ES-I3 (cell line): ENCODE measurements around the gene PSD4.

Experiments used
- H3K36me3 ChIP-seq: 2 replicates; pipeline ENCODE4 v1.6.1; 2013; ENCODE audit warnings: mild to moderate bottlenecking, low read length, control low read depth, moderate library complexity; ENCODE audit not compliant: insufficient read depth
- H3K4me1 ChIP-seq: 2 replicates; pipeline ENCODE4 v1.6.1; 2013; ENCODE audit warnings: mild to moderate bottlenecking, control low read depth, low read length; ENCODE audit not compliant: insufficient read depth
- H3K9ac ChIP-seq: 2 replicates; pipeline ENCODE4 v1.6.1; 2013; ENCODE audit warnings: low read depth, mild to moderate bottlenecking, low read length, moderate library complexity
- H3K9me3 ChIP-seq: 2 replicates; pipeline ENCODE4 v1.6.1; 2013; ENCODE audit warnings: mild to moderate bottlenecking, low read length, moderate library complexity; ENCODE audit not compliant: control insufficient read depth, insufficient read depth

Gene PSD4

DNA sequence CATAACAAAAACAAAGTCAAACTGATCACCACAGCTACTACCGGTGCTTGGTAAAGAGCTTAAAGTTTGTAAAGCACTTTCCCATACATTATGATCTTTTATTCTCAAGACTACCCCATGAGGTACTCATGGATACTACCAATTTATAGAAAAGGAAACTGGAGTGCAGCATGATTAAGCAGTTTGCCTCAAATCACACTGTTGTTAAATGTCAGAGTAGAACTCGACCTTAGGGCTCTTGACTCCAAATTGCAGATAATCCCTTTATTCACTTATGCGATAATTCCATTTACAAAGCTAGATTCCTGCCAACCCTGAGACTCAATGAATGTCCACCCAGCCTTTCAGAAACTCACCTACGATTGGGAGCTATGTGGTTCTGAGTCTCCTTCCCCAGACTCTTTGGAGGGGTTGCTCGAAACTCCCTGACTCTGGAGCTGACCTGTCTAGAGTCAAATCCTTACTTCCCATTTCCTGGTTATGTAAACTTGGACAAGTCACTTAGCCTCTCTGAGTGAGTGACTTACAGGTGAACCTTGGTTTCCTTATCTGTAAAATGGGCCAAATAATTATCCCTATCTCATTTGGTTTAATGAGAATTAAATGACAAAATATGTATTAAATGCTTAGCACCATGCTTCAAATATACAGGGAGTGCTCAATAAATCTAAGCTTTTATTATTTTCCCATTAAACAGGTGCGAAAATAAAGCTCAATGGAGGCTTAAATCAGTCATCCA is 47.4 kb downstream of the PSD4 start:
- Histone ChIP-seq H3K9ac (no peak overlapping the region), H3K4me1 (peaks cover 21% of the 10 kb centered on the region; the same call in 1 of the 2 replicates), H3K36me3 (no peaks in the 10 kb centered on the region), H3K9me3 (no peaks in the 10 kb centered on the region)

DNA sequence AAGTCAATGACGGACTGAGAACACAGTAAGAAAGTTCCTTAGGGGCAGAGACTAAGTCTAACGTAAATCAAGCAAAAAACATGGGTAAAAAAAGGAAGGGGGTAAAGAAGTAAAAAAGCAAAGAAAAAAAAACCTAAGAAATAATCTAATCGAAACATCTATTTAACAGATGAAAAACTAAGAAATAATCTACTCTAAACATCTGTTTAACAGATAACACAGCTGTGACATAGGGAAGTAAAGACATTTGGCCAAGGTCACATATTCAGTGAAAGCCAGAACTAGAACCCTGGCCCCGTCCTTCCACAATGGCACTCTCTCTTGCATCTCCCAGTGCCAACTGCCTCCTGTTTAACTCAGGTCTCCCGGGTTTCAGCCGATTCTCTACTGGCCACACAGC is 48.1 kb downstream of the PSD4 start:
- peaks cover 23% of the 10 kb centered on the region; the same call in 1 of the 2 replicates for H3K4me1 ChIP-seq
- no peak overlapping the region for H3K9ac ChIP-seq

DNA sequence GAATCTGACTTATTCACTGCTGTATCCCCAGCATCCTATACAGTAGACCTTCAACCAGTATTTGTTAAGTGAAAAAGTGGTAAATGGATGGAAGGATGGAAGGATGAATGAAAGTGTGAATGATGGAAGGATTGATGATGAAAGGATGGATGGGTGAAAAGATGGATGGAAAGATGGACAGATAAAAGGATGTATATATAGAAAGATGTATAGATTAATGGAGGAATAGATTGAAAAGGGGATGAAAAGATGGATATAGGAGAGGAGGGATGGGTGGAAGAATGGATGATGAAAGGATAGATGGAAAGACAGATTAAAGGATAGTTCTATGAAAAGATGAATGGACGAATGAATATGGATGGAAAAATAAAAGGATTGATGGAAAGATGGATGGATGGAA is 50.0 kb downstream of the PSD4 start:
- no peak overlapping the region for H3K9ac ChIP-seq
- no peaks in the 10 kb centered on the region for H3K36me3 ChIP-seq
- peaks cover 10% of the 10 kb centered on the region; the same call in 1 of the 2 replicates for H3K4me1 ChIP-seq
- H3K9me3 ChIP-seq: no peaks in the 10 kb centered on the region

More for the DNA sequence above, 48.1 kb downstream of the PSD4 start:
- Histone ChIP-seq H3K36me3 (no peaks in the 10 kb centered on the region), H3K9me3 (no peaks in the 10 kb centered on the region)

- Histone ChIP-seq H3K9me3 (no peaks in the 10 kb centered on the region), H3K9ac (no peak overlapping the region), H3K36me3 (no peaks in the 10 kb centered on the region), H3K4me1 (peaks cover 15% of the 10 kb centered on the region; the same call in 1 of the 2 replicates)
These were observed 51.0 kb downstream of the PSD4 start for GRCh38 chr2:113224647-113225236.

DNA sequence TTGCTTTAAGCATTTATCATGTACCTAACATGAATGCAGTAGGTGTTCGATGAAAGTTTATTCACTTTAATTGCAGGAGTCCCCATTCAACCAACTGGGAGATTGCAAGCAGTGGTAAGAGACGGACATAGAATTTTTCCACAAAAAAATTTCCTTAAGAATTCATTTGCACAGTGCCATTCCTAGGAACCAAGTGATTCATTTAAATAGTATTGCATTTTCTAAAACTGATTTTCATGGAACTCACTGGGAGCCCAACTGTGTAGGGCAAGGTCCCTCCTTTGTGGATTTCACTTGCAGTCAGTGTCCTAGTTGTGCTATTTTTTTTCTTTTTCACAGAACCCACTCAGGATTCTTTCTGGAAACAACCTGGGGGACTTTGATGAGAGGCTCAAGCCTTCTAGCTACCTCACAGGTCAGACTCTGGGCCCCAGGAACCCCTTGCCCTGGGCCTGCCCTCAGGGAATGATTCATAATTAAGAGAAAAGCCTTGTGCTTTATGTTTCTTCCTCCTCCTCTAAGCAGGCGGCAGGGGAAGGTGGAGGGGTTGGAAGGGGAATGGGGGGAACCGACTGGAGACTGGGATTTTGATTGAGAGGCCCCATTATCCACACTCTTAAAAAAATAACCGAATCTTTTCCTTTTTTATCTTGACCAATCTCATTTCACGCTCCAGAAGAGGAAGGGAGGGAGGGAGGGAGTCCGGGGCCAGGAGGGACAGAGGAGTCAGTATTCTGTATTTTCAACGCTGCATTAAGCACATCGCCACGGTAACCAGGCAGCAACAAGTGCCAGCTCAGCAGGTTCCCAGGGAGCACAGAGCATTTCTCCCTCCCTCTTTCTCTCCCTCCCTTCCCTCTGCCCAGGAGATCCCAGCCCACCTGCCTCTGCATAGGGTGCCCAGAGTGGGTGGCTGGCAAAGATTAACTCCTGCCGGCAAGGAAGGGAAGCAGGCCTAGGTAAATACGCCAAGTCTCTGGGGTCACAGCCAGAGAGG is 51.8 kb downstream of the PSD4 start:
- Histone ChIP-seq H3K4me1 (peaks cover 15% of the 10 kb centered on the region; the same call in 1 of the 2 replicates), H3K36me3 (0 out of 2 replicates have a peak, but pooled peaks cover 3% of the 10 kb centered on the region), H3K9ac (no peak overlapping the region), H3K9me3 (no peaks in the 10 kb centered on the region)

DNA sequence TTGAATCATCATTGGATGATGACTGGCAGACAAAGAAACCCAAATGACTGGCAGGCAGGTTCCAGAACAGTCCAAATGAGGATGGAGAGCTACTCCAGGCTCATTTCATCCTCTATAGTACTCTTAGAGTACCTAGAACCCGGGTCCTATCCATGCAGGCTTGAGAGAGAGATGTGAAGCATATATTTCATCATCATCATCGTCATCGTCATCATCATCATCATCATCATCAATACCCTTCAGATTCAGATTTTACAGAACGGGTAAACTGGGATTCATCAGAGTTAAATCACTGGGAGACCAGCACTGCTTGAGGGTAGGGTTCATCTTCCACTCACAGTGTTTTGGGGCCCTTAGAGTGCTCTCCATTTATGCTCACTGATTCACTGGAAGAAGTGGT is 52.7 kb downstream of the PSD4 start:
- no peaks in the 10 kb centered on the region for H3K9me3 ChIP-seq
- H3K36me3 ChIP-seq: 0 out of 2 replicates have a peak, but pooled peaks cover 3% of the 10 kb centered on the region
- peaks cover 9% of the 10 kb centered on the region; the same call in 1 of the 2 replicates for H3K4me1 ChIP-seq
- H3K9ac ChIP-seq: no peak overlapping the region

GRCh38 chr2:113227290-113227689 is 53.5 kb downstream of the PSD4 start:
- Histone ChIP-seq H3K36me3 (0 out of 2 replicates have a peak, but pooled peaks cover 3% of the 10 kb centered on the region), H3K9me3 (no peaks in the 10 kb centered on the region), H3K9ac (no peak overlapping the region), H3K4me1 (peaks cover 9% of the 10 kb centered on the region; the same call in 1 of the 2 replicates)

GRCh38 chr2:113227698-113228097 is 53.9 kb downstream of the PSD4 start:
- 0 out of 2 replicates have a peak, but pooled peaks cover 3% of the 10 kb centered on the region for H3K36me3 ChIP-seq
- H3K9ac ChIP-seq: no peak overlapping the region
- no peaks in the 10 kb centered on the region for H3K9me3 ChIP-seq
- peaks cover 9% of the 10 kb centered on the region; the same call in 1 of the 2 replicates for H3K4me1 ChIP-seq

DNA sequence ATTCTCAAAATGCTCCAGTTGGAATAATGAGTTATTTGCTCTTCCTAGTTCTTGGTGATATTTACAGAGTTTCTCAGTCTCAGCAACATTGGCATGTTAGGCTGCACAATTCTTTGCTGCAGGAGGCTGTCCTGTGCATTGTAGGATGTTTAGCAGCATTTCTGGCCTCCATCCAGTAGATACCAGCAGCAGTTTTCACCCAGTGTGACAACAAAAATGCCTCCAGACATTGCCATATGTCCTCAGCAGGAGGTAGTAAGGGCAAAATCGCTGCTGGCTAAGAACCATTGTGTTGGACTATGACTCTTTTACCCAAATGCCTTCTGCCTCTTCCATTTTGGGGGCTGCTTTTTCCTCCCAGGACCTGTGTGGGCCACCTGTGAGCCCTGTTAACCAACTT is 54.6 kb downstream of the PSD4 start:
- Histone ChIP-seq H3K36me3 (0 out of 2 replicates have a peak, but pooled peaks cover 3% of the 10 kb centered on the region), H3K4me1 (peaks cover 9% of the 10 kb centered on the region; the same call in 1 of the 2 replicates), H3K9me3 (no peaks in the 10 kb centered on the region), H3K9ac (no peak overlapping the region)

- H3K9me3 ChIP-seq: no peaks in the 10 kb centered on the region
- no peak overlapping the region for H3K9ac ChIP-seq
- peaks cover 9% of the 10 kb centered on the region; the same call in 1 of the 2 replicates for H3K4me1 ChIP-seq
- 0 out of 2 replicates have a peak, but pooled peaks cover 3% of the 10 kb centered on the region for H3K36me3 ChIP-seq
These were observed 55.4 kb downstream of the PSD4 start for GRCh38 chr2:113228991-113229716.

DNA sequence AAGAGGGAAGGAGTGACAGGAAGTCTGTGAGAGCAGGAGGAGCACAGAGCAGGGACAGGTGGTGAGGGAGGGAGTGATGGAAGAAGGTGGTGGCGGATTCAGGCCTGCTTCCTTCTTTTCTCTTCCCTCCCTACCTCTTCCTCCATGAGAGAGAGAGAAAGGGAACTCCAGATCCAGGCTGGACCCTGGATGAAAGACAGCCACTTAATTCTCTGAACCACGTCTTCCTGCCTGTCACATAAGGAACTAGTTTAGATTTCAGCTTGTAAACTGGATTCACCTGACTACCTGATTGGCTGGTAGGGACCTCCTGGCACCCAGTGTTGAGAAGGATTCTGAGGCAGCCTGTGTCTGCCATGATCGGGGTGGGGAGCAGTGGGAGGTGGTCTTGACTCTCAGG is 56.0 kb downstream of the PSD4 start:
- H3K4me1 ChIP-seq: peaks cover 9% of the 10 kb centered on the region; the same call in 1 of the 2 replicates

GRCh38 chr2:113230531-113230930 is 56.8 kb downstream of the PSD4 start:
- no peak overlapping the region for H3K9ac ChIP-seq
- 0 out of 2 replicates have a peak, but pooled peaks cover 3% of the 10 kb centered on the region for H3K36me3 ChIP-seq
- peaks cover 9% of the 10 kb centered on the region; the same call in 1 of the 2 replicates for H3K4me1 ChIP-seq
- H3K9me3 ChIP-seq: no peaks in the 10 kb centered on the region

More for the DNA sequence above, 56.0 kb downstream of the PSD4 start:
- Histone ChIP-seq H3K36me3 (0 out of 2 replicates have a peak, but pooled peaks cover 3% of the 10 kb centered on the region), H3K9me3 (no peaks in the 10 kb centered on the region), H3K9ac (no peak overlapping the region)

- Histone ChIP-seq H3K9ac (no peak overlapping the region), H3K9me3 (no peaks in the 10 kb centered on the region), H3K4me1 (peaks cover 7% of the 10 kb centered on the region; the same call in 1 of the 2 replicates), H3K36me3 (0 out of 2 replicates have a peak, but pooled peaks cover 3% of the 10 kb centered on the region)
These were observed 57.3 kb downstream of the PSD4 start for GRCh38 chr2:113231064-113231463.
